ENCODE measurements around the gene TSC22D1.

TSC22D1 gene

GRCh38 chr13:44396701-44397580 lies 179.2 kb downstream of the TSC22D1 start:
- no peaks in the 10 kb centered on the region for H3K9me3 Mint-ChIP-seq
- no peak overlapping the region for H3K4me3 Mint-ChIP-seq
- no peaks in the 10 kb centered on the region for H3K4me1 Mint-ChIP-seq (ENCODE audit: low read depth)
- H3K27me3 Mint-ChIP-seq: peaks cover 4% of the 10 kb centered on the region
- no peak overlapping the region for H3K27ac Mint-ChIP-seq
- no peak for DNase-seq
- H3K36me3 Mint-ChIP-seq (ENCODE audit: low read depth): no peaks in the 10 kb centered on the region

- DNase-seq: no peak
- Mint-ChIP-seq H3K4me3 (no peak overlapping the region), H3K36me3 (ENCODE audit: low read depth) (no peaks in the 10 kb centered on the region), H3K27me3 (peaks cover 4% of the 10 kb centered on the region), H3K27ac (no peak overlapping the region), H3K4me1 (ENCODE audit: low read depth) (no peaks in the 10 kb centered on the region), H3K9me3 (no peaks in the 10 kb centered on the region)
These were observed 180.0 kb downstream of the TSC22D1 start for GRCh38 chr13:44395976-44396694.

DNA sequence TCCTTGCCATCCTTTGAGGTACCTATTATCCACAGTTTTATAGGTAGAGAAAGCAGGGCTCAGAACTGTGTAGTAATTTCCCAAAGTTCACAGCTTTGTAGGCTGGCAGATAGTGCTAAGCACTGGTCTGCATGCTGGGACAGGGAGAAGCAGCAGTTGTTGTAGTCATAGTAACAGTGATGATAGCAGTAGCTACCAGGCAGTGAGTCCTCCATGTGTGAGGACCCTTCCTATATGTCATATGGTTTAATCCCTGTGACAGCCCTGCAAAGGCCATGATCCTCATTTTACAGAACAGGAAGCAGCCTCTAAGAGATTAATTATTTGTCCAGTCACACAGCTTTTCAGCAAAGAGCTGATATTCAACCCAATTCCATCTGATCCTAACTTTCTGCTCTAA lies 181.5 kb downstream of the TSC22D1 start:
- Mint-ChIP-seq H3K27me3 (peaks cover 4% of the 10 kb centered on the region), H3K4me1 (ENCODE audit: low read depth) (no peaks in the 10 kb centered on the region), H3K27ac (no peak overlapping the region), H3K4me3 (no peak overlapping the region), H3K9me3 (no peaks in the 10 kb centered on the region), H3K36me3 (ENCODE audit: low read depth) (no peaks in the 10 kb centered on the region)
- DNase-seq: no peak

GRCh38 chr13:44393391-44393790 lies 182.7 kb downstream of the TSC22D1 start:
- Mint-ChIP-seq H3K36me3 (ENCODE audit: low read depth) (no peaks in the 10 kb centered on the region), H3K27me3 (peaks cover 4% of the 10 kb centered on the region), H3K4me3 (no peak overlapping the region), H3K4me1 (ENCODE audit: low read depth) (no peaks in the 10 kb centered on the region), H3K27ac (no peak overlapping the region), H3K9me3 (no peaks in the 10 kb centered on the region)
- no peak for DNase-seq

DNA sequence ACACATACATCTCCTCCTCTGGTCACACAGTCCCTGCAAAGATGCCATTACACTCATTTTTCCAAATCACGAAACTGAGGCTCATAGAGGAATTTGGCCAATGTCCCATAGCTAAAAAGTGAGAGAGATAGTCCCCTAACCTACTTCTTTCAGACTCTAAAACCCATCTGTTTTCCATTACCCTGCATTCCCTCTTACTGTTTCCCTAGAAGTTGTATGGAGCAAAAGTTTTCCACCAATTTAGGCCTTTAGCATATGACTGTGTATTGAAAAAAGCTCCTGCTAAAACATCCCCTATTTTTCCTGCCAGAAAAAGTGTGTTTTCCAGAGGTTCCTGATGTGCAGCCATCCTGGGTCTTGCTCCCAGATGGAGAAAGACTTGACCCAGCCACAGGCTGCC lies 186.3 kb downstream of the TSC22D1 start:
- H3K4me3 Mint-ChIP-seq: no peak overlapping the region
- H3K27me3 Mint-ChIP-seq: peaks cover 4% of the 10 kb centered on the region
- DNase-seq: no peak
- no peaks in the 10 kb centered on the region for H3K4me1 Mint-ChIP-seq (ENCODE audit: low read depth)
- H3K9me3 Mint-ChIP-seq: no peaks in the 10 kb centered on the region
- no peak overlapping the region for H3K27ac Mint-ChIP-seq
- H3K36me3 Mint-ChIP-seq (ENCODE audit: low read depth): no peaks in the 10 kb centered on the region

GRCh38 chr13:44389060-44389666 lies 187.0 kb downstream of the TSC22D1 start:
- peaks cover 4% of the 10 kb centered on the region for H3K27me3 Mint-ChIP-seq
- no peaks in the 10 kb centered on the region for H3K9me3 Mint-ChIP-seq
- H3K4me1 Mint-ChIP-seq (ENCODE audit: low read depth): no peaks in the 10 kb centered on the region
- no peak for DNase-seq
- no peak overlapping the region for H3K4me3 Mint-ChIP-seq
- H3K27ac Mint-ChIP-seq: no peak overlapping the region
- no peaks in the 10 kb centered on the region for H3K36me3 Mint-ChIP-seq (ENCODE audit: low read depth)

DNA sequence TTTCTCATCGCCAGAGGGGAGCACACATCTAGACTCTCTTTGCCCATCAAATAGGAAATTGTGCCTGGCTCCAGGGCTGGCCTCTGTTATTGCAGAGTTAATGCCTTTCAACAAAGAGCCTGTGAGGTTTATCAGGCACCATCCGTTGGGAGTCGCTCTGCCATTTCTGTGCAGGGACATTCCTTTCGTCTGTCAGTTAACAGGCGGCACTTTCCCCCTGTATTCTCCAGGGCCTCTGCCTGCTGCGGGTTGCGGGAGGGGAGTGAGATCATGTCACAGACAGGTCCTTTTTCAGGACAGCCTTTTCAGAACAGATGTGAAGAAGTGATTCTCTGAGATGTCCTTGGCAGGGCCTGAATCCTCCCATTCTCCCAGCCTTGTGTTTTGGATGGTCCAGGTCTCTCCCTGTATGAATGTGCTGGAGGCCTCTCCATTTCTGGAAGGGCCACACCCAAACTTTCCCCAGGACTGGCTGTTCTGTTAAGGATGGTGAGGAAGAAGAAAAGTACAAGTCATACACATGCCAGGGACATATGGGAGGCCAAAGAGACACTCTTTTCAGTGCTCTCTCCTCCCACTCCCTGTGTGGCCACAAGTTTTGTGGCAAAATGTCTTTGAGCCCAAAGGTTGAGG lies 187.6 kb downstream of the TSC22D1 start:
- Mint-ChIP-seq H3K9me3 (no peaks in the 10 kb centered on the region), H3K4me1 (ENCODE audit: low read depth) (no peaks in the 10 kb centered on the region), H3K27ac (no peak overlapping the region), H3K4me3 (no peak overlapping the region), H3K27me3 (peaks cover 4% of the 10 kb centered on the region), H3K36me3 (ENCODE audit: low read depth) (no peaks in the 10 kb centered on the region)
- no peak for DNase-seq

DNA sequence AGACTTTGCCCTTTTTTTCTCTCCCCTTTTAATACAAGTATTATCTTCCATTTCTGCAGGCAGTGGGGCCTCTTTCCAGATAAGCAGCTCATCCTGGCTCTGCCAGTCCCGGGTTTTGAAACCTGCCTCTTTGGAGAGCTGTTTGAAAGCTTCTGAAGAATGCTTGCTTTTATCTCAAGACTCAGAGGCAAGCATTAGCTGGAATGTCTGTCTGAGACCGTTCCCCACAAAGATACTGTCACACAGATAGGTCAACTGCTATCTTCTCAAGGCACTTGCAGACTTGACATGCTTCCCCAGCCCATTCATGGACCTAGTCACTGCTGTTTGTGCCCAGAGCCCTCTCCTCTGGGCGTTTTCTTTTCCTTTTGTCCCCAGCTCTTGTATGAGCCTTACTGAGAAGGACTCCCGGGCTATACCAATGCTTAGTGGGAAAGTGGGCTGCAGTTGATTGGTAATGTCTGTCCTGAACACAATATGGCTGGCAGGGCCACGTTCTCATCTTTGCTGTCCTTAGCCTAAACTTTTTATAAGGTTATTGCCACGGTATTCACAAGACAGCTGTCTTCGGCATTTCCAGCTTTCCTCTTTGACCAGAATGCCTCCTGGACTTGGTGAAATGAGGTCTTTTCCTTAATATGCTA lies 189.1 kb downstream of the TSC22D1 start:
- DNase-seq: no peak
- Mint-ChIP-seq H3K27me3 (no peaks in the 10 kb centered on the region), H3K27ac (no peak overlapping the region), H3K36me3 (ENCODE audit: low read depth) (no peaks in the 10 kb centered on the region), H3K4me3 (no peak overlapping the region), H3K4me1 (ENCODE audit: low read depth) (no peaks in the 10 kb centered on the region), H3K9me3 (no peaks in the 10 kb centered on the region)

- H3K4me1 Mint-ChIP-seq (ENCODE audit: low read depth): no peaks in the 10 kb centered on the region
- H3K27me3 Mint-ChIP-seq: no peaks in the 10 kb centered on the region
- H3K4me3 Mint-ChIP-seq: no peak overlapping the region
These were observed 190.3 kb downstream of the TSC22D1 start for GRCh38 chr13:44385847-44386246.

DNA sequence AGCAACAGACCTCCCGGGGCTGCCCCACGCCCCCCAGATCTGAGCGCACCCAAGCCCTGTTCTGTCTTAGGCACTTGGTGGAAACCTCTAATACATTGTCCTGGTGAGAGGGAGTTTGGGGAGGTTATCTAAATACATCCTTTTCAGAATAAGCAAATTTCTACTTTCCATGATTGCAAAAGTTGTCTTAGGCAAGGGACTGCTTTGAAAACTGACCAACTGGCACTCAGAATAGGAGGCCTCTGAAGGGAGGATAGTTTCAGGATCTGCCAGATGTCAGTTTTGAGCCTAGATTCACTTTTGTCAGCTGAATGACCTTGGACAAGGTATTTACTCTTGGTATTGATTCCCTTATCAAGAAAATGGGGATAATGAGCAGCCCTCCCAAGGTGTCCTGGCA lies 190.7 kb downstream of the TSC22D1 start:
- H3K27ac Mint-ChIP-seq: no peak overlapping the region
- DNase-seq: no peak
- H3K4me1 Mint-ChIP-seq (ENCODE audit: low read depth): no peaks in the 10 kb centered on the region
- no peaks in the 10 kb centered on the region for H3K27me3 Mint-ChIP-seq
- no peaks in the 10 kb centered on the region for H3K9me3 Mint-ChIP-seq
- no peaks in the 10 kb centered on the region for H3K36me3 Mint-ChIP-seq (ENCODE audit: low read depth)
- H3K4me3 Mint-ChIP-seq: no peak overlapping the region

More at GRCh38 chr13:44385847-44386246, 190.3 kb downstream of the TSC22D1 start:
- DNase-seq: no peak
- H3K27ac Mint-ChIP-seq: no peak overlapping the region
- H3K9me3 Mint-ChIP-seq: no peaks in the 10 kb centered on the region
- no peaks in the 10 kb centered on the region for H3K36me3 Mint-ChIP-seq (ENCODE audit: low read depth)

DNA sequence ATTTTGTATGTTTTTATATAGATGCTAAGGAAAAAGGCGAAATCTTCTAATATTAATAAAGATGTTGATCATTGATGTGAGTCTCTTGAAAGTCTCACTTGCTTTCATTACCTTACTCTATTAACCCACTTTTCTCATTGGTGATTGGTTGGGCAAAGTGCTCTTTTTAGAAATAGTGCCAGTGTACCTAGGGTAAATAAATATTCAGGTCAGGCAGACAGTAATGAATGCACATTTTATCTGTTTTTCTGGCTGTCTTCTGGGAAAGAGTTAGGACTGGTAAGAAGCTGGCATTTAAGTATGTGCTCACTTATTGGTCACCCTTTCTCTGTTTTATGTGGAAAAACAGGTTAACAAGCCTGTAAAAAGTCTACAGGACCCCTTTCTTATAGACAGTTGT lies 191.4 kb downstream of the TSC22D1 start:
- H3K4me3 Mint-ChIP-seq: no peak overlapping the region
- no peak for DNase-seq
- no peaks in the 10 kb centered on the region for H3K27me3 Mint-ChIP-seq
- no peak overlapping the region for H3K27ac Mint-ChIP-seq
- H3K4me1 Mint-ChIP-seq (ENCODE audit: low read depth): no peaks in the 10 kb centered on the region
- H3K9me3 Mint-ChIP-seq: no peaks in the 10 kb centered on the region
- no peaks in the 10 kb centered on the region for H3K36me3 Mint-ChIP-seq (ENCODE audit: low read depth)

DNA sequence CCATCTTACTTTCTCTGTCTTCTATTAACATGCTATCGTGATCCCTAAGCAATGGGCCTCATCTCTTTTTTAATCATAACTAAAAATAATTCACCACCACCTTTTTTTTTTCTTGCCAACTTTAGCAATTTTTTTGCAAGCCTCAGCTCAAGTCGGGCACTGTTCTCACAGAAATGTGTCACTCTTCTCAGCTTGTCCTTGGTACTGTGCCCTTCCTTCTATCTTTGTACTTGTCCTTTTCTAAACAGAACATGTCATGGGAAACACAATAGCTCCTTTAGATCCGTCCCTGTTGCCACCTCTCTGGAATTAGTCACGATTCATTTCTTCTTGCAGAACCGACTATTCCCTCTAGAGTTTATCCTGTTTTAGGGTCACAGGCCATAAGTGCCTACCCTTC lies 192.2 kb downstream of the TSC22D1 start:
- Mint-ChIP-seq H3K27ac (no peak overlapping the region), H3K36me3 (ENCODE audit: low read depth) (no peaks in the 10 kb centered on the region), H3K9me3 (no peaks in the 10 kb centered on the region), H3K4me1 (ENCODE audit: low read depth) (no peaks in the 10 kb centered on the region), H3K4me3 (no peak overlapping the region), H3K27me3 (no peaks in the 10 kb centered on the region)
- DNase-seq: no peak

DNA sequence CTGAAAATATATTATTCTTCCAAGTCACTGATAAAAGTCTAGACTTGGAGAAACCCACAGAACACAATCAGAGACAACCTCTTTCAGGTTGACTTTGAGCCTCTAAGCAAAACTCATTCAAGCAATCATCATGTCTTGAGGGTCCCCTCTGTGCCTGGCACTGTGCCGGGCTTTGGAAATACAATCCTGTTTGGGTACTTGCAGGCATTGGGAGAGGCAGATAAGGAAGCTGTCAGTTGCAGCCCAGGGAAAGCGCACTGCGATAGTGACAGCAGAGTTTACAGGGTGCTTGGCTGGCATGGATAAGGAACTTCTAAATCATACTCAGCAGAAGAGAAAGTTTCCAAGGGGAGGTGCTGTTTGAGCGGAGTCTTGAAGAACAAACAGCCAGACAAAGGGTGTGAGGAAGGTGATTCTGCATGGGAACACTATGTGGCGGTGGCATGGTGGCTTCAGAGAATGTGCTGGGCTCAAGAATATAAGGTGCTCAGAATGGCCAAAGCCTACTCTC lies 193.4 kb downstream of the TSC22D1 start:
- Mint-ChIP-seq H3K9me3 (no peaks in the 10 kb centered on the region), H3K4me1 (ENCODE audit: low read depth) (no peaks in the 10 kb centered on the region), H3K4me3 (no peak overlapping the region), H3K27ac (no peak overlapping the region), H3K36me3 (ENCODE audit: low read depth) (no peaks in the 10 kb centered on the region), H3K27me3 (peaks cover 2% of the 10 kb centered on the region)
- no peak for DNase-seq

Data from activated T-cell treated with anti-CD3 and anti-CD28 coated beads, Interleukin-2, amount 50 U/mL, for 24 hours (primary cell).